Astrocyte (in vitro differentiated cells and primary cell): ENCODE results near the gene ZBTB7C.

Experiments
- EZH2 ChIP-seq: IDR thresholded peaks from 2 replicates; pipeline ENCODE4 v1.6.1; 2012; ENCODE audit warnings: mild to moderate bottlenecking, low read length, inconsistent platforms; ENCODE audit not compliant: insufficient read depth
- TF ChIP-seq, protein P1 (sequence below): IDR thresholded peaks from 2 replicates; pipeline ENCODE4 v1.5.1; 2011; ENCODE audit warnings: low read depth, mild to moderate bottlenecking, inconsistent platforms, low read length, moderate library complexity; ENCODE audit not compliant: insufficient read depth

DNA sequence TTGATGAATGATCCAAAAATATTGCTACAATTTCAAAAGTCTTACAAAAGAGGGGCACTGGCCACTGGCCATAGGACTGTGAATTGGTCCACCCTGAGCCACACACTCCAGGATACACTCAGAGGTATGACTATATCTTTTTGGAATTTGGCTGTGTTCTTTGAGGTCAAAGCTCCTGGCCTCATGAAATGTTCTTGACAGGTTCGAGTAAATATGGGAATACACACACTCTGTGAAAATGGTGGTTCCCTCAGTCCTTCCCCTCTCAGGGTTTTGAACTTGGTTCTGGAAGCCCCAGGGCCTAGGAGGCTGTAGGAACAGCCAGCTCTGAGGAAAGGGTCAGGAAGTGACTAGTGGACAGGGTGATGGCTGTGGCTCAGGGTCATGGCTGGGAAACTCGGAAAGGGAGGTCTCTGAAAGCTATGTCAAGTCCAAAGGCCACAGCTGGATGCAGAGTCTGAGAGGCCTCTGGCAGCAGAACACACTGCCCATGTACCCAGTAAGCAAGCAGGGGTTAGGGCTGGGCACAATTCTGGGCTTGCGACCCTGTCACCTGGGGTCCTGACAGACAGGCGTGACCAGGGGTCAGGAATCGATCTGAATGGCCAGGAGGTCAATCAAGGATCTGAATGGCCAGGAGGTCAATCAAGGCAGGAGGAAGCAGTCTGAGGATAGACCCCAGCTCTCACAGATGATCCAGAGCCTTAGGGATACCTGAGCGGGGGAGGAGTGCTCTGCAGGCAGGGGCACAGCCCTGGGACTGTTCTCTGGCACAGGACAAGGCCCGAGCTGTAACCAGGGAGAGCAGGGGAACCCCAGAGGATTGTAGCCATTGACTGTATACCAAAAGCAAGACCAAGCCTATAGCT, 255.3 kb downstream of the ZBTB7C start:
- TF ChIP-seq EZH2 = no peak
- TF ChIP-seq, protein P1, sequence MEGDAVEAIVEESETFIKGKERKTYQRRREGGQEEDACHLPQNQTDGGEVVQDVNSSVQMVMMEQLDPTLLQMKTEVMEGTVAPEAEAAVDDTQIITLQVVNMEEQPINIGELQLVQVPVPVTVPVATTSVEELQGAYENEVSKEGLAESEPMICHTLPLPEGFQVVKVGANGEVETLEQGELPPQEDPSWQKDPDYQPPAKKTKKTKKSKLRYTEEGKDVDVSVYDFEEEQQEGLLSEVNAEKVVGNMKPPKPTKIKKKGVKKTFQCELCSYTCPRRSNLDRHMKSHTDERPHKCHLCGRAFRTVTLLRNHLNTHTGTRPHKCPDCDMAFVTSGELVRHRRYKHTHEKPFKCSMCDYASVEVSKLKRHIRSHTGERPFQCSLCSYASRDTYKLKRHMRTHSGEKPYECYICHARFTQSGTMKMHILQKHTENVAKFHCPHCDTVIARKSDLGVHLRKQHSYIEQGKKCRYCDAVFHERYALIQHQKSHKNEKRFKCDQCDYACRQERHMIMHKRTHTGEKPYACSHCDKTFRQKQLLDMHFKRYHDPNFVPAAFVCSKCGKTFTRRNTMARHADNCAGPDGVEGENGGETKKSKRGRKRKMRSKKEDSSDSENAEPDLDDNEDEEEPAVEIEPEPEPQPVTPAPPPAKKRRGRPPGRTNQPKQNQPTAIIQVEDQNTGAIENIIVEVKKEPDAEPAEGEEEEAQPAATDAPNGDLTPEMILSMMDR = no peak
